VCaP (cell line): ENCODE measurements around the gene AGAP3.
A peak's percentile ranks its signal among the peaks of the same experiment; 100 is the strongest.

Source experiments
- H3K27ac ChIP-seq: fragments of 450-650 bp; 2 replicates; pipeline ENCODE4 v1.5.1; 2017
- TF ChIP-seq, protein P1 (sequence below): fragments of 450-650 bp; conservative IDR thresholded peaks from 2 replicates; pipeline ENCODE4 v1.5.1; 2017; ENCODE audit warnings: mild to moderate bottlenecking, moderate library complexity

Gene AGAP3

DNA sequence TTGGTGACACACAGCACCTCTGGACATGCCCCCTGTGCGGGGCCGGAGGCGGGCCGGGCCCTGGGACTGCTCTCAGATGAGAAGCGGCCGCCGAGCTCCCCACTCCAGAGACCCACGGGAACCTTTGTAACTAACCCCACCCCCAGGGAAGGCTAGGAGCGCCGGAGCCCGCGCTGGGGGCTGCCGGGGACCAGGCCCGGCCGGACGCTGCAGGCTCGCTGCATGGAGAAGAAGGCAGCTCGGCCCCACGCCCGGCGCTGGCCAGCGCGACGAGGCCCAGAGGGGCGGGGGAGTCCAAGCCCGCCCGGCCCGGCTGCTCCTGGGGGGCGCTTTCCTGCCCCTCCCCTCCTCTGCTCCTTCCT is 36.5 kb downstream of the AGAP3 start:
- TF ChIP-seq, protein P1, sequence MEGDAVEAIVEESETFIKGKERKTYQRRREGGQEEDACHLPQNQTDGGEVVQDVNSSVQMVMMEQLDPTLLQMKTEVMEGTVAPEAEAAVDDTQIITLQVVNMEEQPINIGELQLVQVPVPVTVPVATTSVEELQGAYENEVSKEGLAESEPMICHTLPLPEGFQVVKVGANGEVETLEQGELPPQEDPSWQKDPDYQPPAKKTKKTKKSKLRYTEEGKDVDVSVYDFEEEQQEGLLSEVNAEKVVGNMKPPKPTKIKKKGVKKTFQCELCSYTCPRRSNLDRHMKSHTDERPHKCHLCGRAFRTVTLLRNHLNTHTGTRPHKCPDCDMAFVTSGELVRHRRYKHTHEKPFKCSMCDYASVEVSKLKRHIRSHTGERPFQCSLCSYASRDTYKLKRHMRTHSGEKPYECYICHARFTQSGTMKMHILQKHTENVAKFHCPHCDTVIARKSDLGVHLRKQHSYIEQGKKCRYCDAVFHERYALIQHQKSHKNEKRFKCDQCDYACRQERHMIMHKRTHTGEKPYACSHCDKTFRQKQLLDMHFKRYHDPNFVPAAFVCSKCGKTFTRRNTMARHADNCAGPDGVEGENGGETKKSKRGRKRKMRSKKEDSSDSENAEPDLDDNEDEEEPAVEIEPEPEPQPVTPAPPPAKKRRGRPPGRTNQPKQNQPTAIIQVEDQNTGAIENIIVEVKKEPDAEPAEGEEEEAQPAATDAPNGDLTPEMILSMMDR = no peak

DNA sequence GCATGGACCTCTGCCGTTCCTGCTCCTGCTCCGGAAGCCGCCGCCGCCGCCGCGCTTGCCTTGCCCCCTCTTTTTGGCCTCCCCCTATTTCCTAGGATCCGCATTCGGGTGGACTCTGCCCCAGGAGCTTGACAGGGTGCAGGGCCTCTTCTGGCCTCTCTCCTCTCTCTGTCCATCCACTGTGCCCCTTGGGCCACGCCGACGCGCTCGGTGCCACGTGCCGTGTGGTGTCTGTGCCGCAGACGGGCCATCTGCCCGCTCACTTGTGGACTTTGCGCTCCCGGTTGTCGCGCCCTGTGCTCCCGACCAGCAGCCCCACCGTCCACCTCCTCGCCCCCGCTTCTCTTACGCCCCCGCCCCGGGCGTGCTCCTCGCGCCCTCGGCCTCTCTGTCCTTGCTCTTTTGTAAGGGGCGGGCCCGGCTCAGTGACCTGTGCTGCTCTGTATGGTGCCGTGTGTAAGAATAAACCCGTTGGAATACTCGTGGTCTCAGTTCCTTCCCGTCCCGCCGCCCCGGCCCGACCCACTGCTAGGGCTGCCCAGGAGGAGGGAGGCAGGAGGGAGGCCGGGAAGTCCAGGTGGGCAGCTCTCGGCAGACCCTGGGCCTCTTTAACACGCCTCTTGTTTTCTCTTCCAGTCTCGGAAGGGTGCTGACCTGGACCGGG is 37.0 kb downstream of the AGAP3 start:
- TF ChIP-seq, protein P1 = no peak
- peak overlapping the region; percentile 10; the same call in 1 of the 2 replicates for H3K27ac ChIP-seq

More for the DNA sequence above, 36.5 kb downstream of the AGAP3 start:
- H3K27ac ChIP-seq = peak overlapping the region; percentile 10; the same call in 1 of the 2 replicates

DNA sequence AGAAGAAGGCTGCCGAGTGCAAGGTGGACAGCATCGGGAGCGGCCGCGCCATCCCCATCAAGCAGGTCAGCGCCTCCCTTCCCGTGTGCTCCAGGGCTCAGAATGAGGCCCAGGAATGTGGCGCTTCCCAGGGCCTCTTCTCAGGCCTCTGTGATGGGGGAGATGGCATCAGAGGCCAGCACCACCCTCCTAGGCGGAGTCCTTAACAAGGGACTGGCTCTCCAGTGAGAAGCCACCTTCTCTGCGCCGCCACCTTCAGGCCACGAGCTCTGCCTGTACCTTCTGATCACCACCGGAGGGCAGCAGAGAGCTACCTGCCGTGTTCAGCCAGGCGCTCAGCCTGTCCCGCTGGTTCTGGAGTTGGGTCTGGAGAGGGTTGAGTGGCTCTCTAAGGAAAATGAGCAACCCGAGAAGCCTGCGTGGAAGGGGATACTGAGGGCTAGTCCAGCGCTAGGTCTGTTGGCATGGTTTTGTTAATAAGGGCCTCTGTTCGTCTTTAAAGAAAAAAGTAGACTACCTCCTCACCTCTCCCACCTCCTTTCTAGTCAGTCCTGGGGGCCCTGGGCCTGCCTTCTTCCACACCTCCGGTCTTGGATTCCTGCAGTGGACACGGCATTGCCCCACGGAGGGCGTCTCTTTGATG is 37.7 kb downstream of the AGAP3 start:
- peak overlapping the region; percentile 76 for H3K27ac ChIP-seq
- TF ChIP-seq, protein P1 = peak; percentile 99

DNA sequence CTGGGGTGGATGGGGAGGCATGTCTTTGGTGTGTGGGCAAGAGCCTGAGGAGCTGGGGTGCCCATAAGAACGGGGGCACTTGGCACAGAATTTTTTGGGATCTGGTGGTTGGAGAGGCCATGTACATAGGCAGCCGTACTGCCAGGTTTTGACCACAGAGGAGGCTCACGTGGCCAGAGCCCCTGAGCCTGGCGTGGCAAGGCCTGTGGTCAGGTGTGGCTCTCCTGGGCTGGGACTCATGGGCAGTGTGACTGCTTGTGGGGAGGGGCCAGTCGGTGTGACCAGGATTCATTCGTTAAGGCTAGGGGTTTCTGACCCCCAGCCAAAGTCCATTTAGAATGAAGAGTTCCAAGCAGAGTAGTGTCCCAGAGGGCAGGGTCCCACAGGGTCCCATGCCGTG is 38.2 kb downstream of the AGAP3 start:
- H3K27ac ChIP-seq = peak overlapping the region; percentile 76
- TF ChIP-seq, protein P1 = no peak

DNA sequence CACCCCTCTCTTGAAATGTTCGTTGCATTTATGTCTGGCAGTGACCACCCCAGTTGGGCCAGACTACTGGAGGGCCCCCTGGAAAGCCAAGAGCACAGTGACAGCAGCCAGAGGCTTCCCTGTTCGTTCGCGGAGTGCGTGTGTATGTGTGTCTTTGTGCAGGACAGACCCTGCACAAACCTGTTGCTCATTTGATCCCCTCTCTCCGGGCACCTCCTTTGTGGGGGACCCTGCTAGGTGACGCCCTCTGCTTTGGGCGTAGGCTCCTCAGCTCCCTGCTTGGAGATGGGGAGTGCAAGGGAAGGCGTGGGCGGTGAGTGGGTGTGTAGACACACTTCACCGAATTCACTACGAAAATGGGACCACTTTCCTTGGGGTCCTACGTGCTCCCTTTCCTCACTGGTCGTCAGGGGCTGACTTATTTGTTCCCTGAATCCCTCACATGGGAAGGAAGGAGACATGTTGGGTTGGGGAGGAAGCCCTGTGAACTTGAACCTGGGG is 38.7 kb downstream of the AGAP3 start:
- H3K27ac ChIP-seq = peak overlapping the region; percentile 76

DNA sequence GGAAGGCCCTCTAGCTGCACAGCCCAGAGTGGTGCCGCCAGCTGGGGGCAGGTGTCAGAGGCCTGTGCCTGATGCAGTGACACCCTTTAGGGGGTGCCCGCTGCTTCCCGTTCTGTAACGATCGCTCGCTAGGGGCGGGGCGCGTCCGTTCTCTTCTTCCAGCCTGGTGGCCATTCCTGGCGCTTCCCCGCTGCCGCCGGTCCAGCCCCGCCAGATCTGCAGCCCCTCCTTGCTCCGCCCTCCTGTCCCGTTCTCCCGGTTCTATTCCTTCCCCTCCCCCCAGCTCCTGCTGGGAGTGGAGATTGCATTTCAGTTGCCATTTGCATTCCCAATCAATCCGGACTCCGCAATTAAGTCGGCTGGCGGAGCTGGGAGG is 39.2 kb downstream of the AGAP3 start:
- TF ChIP-seq, protein P1 = peak; percentile 35
- peak overlapping the region; percentile 76 for H3K27ac ChIP-seq

More for the DNA sequence above, 38.7 kb downstream of the AGAP3 start:
- TF ChIP-seq, protein P1 = no peak

DNA sequence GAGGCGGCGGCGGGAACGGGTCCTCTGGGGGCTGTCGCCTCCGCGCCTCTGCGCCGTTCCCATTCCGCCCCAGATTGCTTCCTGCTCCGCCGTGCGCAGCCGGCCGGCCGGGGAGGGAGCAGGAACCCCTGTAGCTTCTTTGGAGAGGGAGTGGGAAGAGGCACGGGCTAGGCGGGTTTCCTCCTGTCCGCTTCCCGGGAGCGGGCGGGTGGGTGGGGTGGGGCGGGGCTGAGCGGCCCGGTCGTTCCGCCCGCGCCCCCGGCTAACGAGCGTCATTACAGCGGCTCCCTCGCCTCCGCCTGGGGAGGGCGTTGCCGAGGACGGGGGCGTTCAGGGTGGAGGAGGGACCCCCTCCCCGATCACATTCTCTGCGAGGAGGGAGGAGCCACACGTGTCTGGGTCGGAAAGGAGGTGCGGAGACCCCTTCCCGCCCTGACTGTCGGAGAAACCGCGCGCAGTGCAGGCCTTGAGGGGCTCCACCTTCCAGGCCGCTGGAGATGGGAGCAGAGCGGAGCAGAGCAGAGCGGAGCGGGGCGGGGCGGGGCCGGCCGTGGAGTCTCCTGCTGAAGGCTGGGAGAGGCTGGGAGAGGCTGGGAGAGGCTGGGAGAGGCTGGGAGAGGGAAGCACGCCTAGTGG is 39.7 kb downstream of the AGAP3 start:
- peak overlapping the region; percentile 76 for H3K27ac ChIP-seq
- TF ChIP-seq, protein P1 = no peak
